SK-N-SH (cell line): ENCODE measurements around the gene PARD3B. TPM values are rescaled to one million over a fixed set of nuclear protein-coding genes. Genes with fewer than 3 reads are reported as not detected.

Experiments
- CTCF ChIA-PET: fragments of 300-600, 350-600 bp; formaldehyde crosslinking; extraction: SDS; loops from one replicate; lab custom pipeline; 2021; lab: Yijun Ruan, JAX
- POLR2A ChIA-PET: fragments of 350-600 bp; sonication (Branson Sonifier 250); formaldehyde crosslinking; extraction: SDS; loops from one replicate; lab custom pipeline; 2020; ENCODE audit warnings: antibody characterized with exemption, inconsistent platforms; lab: Yijun Ruan, JAX
- DNase-seq: peaks from one replicate; pipeline ENCODE4 v3.0.0; 2012
- H2AFZ ChIP-seq: fragments of 200-600 bp; sonication (generic); 2 replicates; pipeline ENCODE4 v1.8.1; 2016; ENCODE audit warnings: antibody characterized with exemption, mild to moderate bottlenecking, low read depth
- H3F3A ChIP-seq: fragments of 200-600 bp; sonication (generic); replicated peaks from 2 replicates; pipeline ENCODE3; 2016; ENCODE audit warnings: antibody characterized with exemption, mild to moderate bottlenecking; ENCODE audit not compliant: insufficient read depth
- H3K27ac ChIP-seq, 2 experiments: fragments of 200-500 bp in 1 of 2; fragments of 200-600 bp in 1 of 2; sonication (Bioruptor generic) in 1 of 2; sonication (generic), shearing (Covaris generic) in 1 of 2; 2 replicates each; pipeline versions ENCODE4 v1.5.1 to v1.6.1; 2014 to 2016; ENCODE audit warnings: low read depth in 2 of 2, inconsistent platforms in 1 of 2, low read length in 1 of 2, mild to moderate bottlenecking in 1 of 2, mixed read lengths in 1 of 2
- H3K27me3 ChIP-seq: fragments of 200-600 bp; sonication (generic), shearing (Covaris generic); 2 replicates; pipeline ENCODE4 v1.6.1; 2016; ENCODE audit warnings: mixed run types; ENCODE audit not compliant: insufficient read depth
- H3K36me3 ChIP-seq, 2 experiments: fragments of 200-500 bp in 1 of 2; fragments of 200-600 bp in 1 of 2; sonication (Bioruptor generic) in 1 of 2; sonication (generic) in 1 of 2; replicated peaks in 1 of 2; 2 replicates each; pipeline versions ENCODE3 to v1.5.1; 2014 to 2016; ENCODE audit warnings: low read length in 1 of 2, mild to moderate bottlenecking in 1 of 2; ENCODE audit not compliant: insufficient read depth in 2 of 2, control insufficient read depth in 1 of 2
- H3K4me1 ChIP-seq, 2 experiments: fragments of 200-500 bp in 1 of 2; fragments of 200-600 bp in 1 of 2; sonication (Bioruptor generic) in 1 of 2; sonication (generic), shearing (Covaris generic) in 1 of 2; 2 replicates each; pipeline versions ENCODE4 v1.5.1 to v1.6.1; 2014 to 2016; ENCODE audit warnings: low read depth in 1 of 2, low read length in 1 of 2, mixed run types in 1 of 2; ENCODE audit not compliant: insufficient read depth in 2 of 2, control insufficient read depth in 1 of 2
- H3K4me2 ChIP-seq: fragments of 200-600 bp; sonication (generic), shearing (Covaris generic); 2 replicates; pipeline ENCODE4 v1.6.1; 2017; ENCODE audit warnings: mixed run types
- H3K4me3 ChIP-seq, 2 experiments: fragments of 200-500 bp in 1 of 2; fragments of 200-600 bp in 1 of 2; sonication (Bioruptor generic) in 1 of 2; sonication (generic), shearing (Covaris generic) in 1 of 2; 2 replicates each; pipeline versions ENCODE4 v1.5.1 to v1.8.1; 2014 to 2016; ENCODE audit warnings: low read depth in 2 of 2, inconsistent platforms in 1 of 2, low read length in 1 of 2, mild to moderate bottlenecking in 1 of 2, mixed read lengths in 1 of 2, moderate library complexity in 1 of 2
- H3K79me2 ChIP-seq: fragments of 200-600 bp; sonication (generic); 2 replicates; pipeline ENCODE4 v1.8.1; 2017; ENCODE audit warnings: mild to moderate bottlenecking; ENCODE audit not compliant: insufficient read depth
- H3K9ac ChIP-seq: fragments of 200-600 bp; sonication (generic); 2 replicates; pipeline ENCODE4 v1.6.1; 2017; ENCODE audit warnings: mixed run types
- H3K9me2 ChIP-seq: fragments of 200-600 bp; sonication (generic); 2 replicates; pipeline ENCODE4 v1.6.1; 2017; ENCODE audit warnings: mixed run types
- H3K9me3 ChIP-seq: fragments of 200-600 bp; sonication (generic); 2 replicates; pipeline ENCODE4 v1.6.1; 2017; ENCODE audit warnings: mixed run types, mild to moderate bottlenecking, moderate library complexity
- H4K20me1 ChIP-seq: fragments of 200-600 bp; sonication (generic); 2 replicates; pipeline ENCODE4 v1.6.1; 2017; ENCODE audit warnings: mild to moderate bottlenecking, mixed run types; ENCODE audit not compliant: insufficient read depth
- CTCF ChIP-seq: fragments of 200-600 bp; sonication (generic); IDR thresholded peaks from 2 replicates; pipeline ENCODE4 v1.6.1; 2017; ENCODE audit warnings: antibody characterized with exemption, mild to moderate bottlenecking, moderate library complexity
- EZH2phosphoT487 ChIP-seq: fragments of 200-600 bp; sonication (generic); IDR thresholded peaks from 2 replicates; pipeline ENCODE4 v1.6.1; 2017; ENCODE audit warnings: low read depth, mixed run types, mild to moderate bottlenecking, antibody characterized with exemption, moderate library complexity, borderline replicate concordance
- FOXM1 ChIP-seq: IDR thresholded peaks from 2 replicates; pipeline ENCODE4 v1.4.0; 2012; ENCODE audit warnings: low read depth, mild to moderate bottlenecking
- JUND ChIP-seq: IDR thresholded peaks from 2 replicates; pipeline ENCODE4 v1.4.0; 2012
- MEF2A ChIP-seq: IDR thresholded peaks from 2 replicates; pipeline ENCODE4 v1.4.0; 2012; ENCODE audit warnings: low read depth, borderline replicate concordance
- MXI1 ChIP-seq: IDR thresholded peaks from 2 replicates; pipeline ENCODE4 v1.6.1; 2012; ENCODE audit warnings: mild to moderate bottlenecking, low read depth, low read length, improper control_type of control experiment
- PBX3 ChIP-seq: IDR thresholded peaks from 2 replicates; pipeline ENCODE4; 2012
- POLR2AphosphoS5 ChIP-seq: IDR thresholded peaks from 2 replicates; pipeline ENCODE4 v1.6.1; 2012; ENCODE audit warnings: low read depth, low read length
- REST ChIP-seq: IDR thresholded peaks from 2 replicates; pipeline ENCODE4 v1.6.1; 2012; ENCODE audit warnings: mild to moderate bottlenecking, low read depth, low read length, moderate library complexity
- RFX5 ChIP-seq: IDR thresholded peaks from 2 replicates; pipeline ENCODE4 v1.6.1; 2012; ENCODE audit warnings: mild to moderate bottlenecking, improper control_type of control experiment, low read length
- ZBTB33 ChIP-seq: IDR thresholded peaks from 2 replicates; pipeline ENCODE4 v1.4.0; 2012; ENCODE audit warnings: low read depth, borderline replicate concordance
- WGBS: methylation state at CpG from one replicate; pipeline ENCODE4 v1.1.6; 2017; ENCODE audit warnings: low lambda C conversion rate; 5-methylcytosine and 5-hydroxymethylcytosine counted together
- polyA plus RNA-seq, 3 experiments: library from polyadenylated mRNA; depleted of rRNA; stranded (reverse); fragments of >200 nt; gene quantifications; 2 replicates each; pipeline ENCODE4 v1.2.3, GENCODE V29; 2012

The PARD3B gene
- polyA plus RNA-seq, 1 of the 3 experiments (the other 2 are of a cell fraction) = 0.87 TPM

GRCh38 chr2:204744506-204744905 is 199.2 kb downstream of the PARD3B start:
- Histone ChIP-seq H3K79me2 (no peaks in the 10 kb centered on the region), H3K36me3 (no peaks in the 10 kb centered on the region), H3K4me3 (no peak overlapping the region), H3K9me3 (no peaks in the 10 kb centered on the region), H3K4me2 (no peak overlapping the region), H2AFZ (no peak overlapping the region), H4K20me1 (no peaks in the 10 kb centered on the region), H3K9me2 (no peaks in the 10 kb centered on the region; the same call in 1 of the 2 replicates), H3K9ac (no peak overlapping the region), H3K4me1 (peaks cover 0 to 3% of the 10 kb centered on the region in 2 experiments; a peak in 1 of 4 replicates), H3K27me3 (no peaks in the 10 kb centered on the region), H3F3A (peaks cover 8% of the 10 kb centered on the region)
- DNase-seq = no peak
- 93% methylated on average over 2 of the region's 2 CpGs for WGBS
- no peak for TF ChIP-seq POLR2AphosphoS5
- no peak for TF ChIP-seq PBX3
- no peak for TF ChIP-seq FOXM1
- no peak for TF ChIP-seq CTCF
- no peak for TF ChIP-seq MEF2A
- no peak for TF ChIP-seq RFX5
- TF ChIP-seq JUND = no peak
- no peak for TF ChIP-seq REST
- TF ChIP-seq ZBTB33 = no peak
- no peak for TF ChIP-seq EZH2phosphoT487
- no peak for TF ChIP-seq MXI1
- TF ChIP-seq, all 33 proteins: peak for 0
- ChIA-PET CTCF (no interaction called here), POLR2A (no interaction called here)
- H3K27ac ChIP-seq = no peak overlapping the region
